ENCODE measurements around the gene LDLR.

DNA sequence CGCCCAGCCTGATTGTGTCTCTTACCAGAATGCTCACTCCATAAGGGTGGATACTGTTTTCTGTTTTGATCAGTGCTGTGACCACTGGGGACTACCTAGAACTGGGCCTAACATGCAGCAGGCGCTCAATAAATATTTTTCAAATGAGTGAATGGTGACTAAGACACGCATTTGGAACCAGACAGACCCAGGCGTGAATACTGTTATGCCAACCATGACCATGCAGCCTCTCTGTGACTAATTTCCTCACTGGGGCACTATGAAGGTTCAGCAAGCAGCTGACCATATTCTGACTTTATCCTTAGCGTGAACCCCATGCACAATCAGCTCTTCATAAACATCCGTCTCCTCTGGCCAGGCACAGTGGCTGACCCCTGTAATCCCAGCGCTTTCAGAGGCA lies 79.3 kb downstream of the LDLR start:
- TF ChIP-seq, protein P1, sequence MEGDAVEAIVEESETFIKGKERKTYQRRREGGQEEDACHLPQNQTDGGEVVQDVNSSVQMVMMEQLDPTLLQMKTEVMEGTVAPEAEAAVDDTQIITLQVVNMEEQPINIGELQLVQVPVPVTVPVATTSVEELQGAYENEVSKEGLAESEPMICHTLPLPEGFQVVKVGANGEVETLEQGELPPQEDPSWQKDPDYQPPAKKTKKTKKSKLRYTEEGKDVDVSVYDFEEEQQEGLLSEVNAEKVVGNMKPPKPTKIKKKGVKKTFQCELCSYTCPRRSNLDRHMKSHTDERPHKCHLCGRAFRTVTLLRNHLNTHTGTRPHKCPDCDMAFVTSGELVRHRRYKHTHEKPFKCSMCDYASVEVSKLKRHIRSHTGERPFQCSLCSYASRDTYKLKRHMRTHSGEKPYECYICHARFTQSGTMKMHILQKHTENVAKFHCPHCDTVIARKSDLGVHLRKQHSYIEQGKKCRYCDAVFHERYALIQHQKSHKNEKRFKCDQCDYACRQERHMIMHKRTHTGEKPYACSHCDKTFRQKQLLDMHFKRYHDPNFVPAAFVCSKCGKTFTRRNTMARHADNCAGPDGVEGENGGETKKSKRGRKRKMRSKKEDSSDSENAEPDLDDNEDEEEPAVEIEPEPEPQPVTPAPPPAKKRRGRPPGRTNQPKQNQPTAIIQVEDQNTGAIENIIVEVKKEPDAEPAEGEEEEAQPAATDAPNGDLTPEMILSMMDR (IDR thresholded peaks at IDR 0.05 in 8 of 11, conservative IDR thresholded peaks at IDR 0.05 in 3 of 11): no peak
- TF ChIP-seq POLR2AphosphoS5 (IDR thresholded peaks at IDR 0.05) (no peak), POLR2A (IDR thresholded peaks at IDR 0.05) (no peak)
